CD4-positive, alpha-beta T cell treated with Interleukin-17A for 4 hours (primary cell): ENCODE data around the gene OR10S1.
"Not testable (repeated sequence)": the region's sequence is repeated elsewhere in the genome, so short reads cannot be mapped to it uniquely, and the experiment has no call there.

ENCODE experiments used
- DNase-seq: peaks from one replicate; pipeline ENCODE4 v3.0.0-alpha.2; 2020; ENCODE audit warnings: mixed read lengths

Gene OR10S1

GRCh38 chr11:123977731-123978347 is at the start of gene OR10S1:
Gene OR10S1 (minus strand): TSS chr11:123977781. CDS start chr11:123977664, 117 bp downstream.
- DNase-seq: no peak

GRCh38 chr11:124026498-124026897 is 48.9 kb upstream of the OR10S1 start, which contains the start of gene OR10G8:
Gene OR10G8 (plus strand): TSS chr11:124026798. CDS start chr11:124029623, 2,825 bp downstream.
- no peak for DNase-seq

GRCh38 chr11:124015837-124016236 is 38.3 kb upstream of the OR10S1 start:
- not testable (repeated sequence) for DNase-seq

GRCh38 chr11:124012697-124013096 is 35.1 kb upstream of the OR10S1 start, which contains the start of gene OR10G4:
Gene OR10G4 (plus strand): TSS chr11:124012997. CDS start chr11:124015575, 2,578 bp downstream.
- no peak for DNase-seq

GRCh38 chr11:123995119-123995518 is 17.5 kb upstream of the OR10S1 start, which contains the start of gene OR10G6:
Gene OR10G6 (minus strand): TSS chr11:123995161. CDS start chr11:123995161, 0 bp downstream.
- no peak for DNase-seq

- DNase-seq: no peak
These were observed 1.7 kb upstream of the OR10S1 start for GRCh38 chr11:123979311-123979710.

GRCh38 chr11:123976770-123977560 is 616 bp downstream of the OR10S1 start:
- DNase-seq: no peak

- no peak for DNase-seq
These were observed 3.8 kb downstream of the OR10S1 start for GRCh38 chr11:123973816-123974215.

GRCh38 chr11:123956752-123957151 is 20.8 kb downstream of the OR10S1 start:
- no peak for DNase-seq

GRCh38 chr11:123945132-123945531 is 32.4 kb downstream of the OR10S1 start:
- DNase-seq: no peak

- DNase-seq: no peak
These were observed 33.8 kb downstream of the OR10S1 start, which contains the start of gene OR6T1 for GRCh38 chr11:123943738-123944137. Gene OR6T1 (minus strand): TSS chr11:123943838. CDS start chr11:123943838, 0 bp downstream.

- DNase-seq: no peak
These were observed 35.2 kb downstream of the OR10S1 start for GRCh38 chr11:123942413-123942812.

GRCh38 chr11:123939317-123939716 is 38.3 kb downstream of the OR10S1 start, which contains the start of gene OR4D5:
Gene OR4D5 (plus strand): TSS chr11:123939617. CDS start chr11:123939617, 0 bp downstream.
- DNase-seq: no peak
